GM23338 (cell line): ENCODE results near the gene NOL12.

Experiments
- EZH2 ChIP-seq: fragments of 200-600 bp; sonication (generic); IDR thresholded peaks from one replicate; pipeline ENCODE4 v1.8.0; 2017; ENCODE audit warnings: antibody characterized with exemption, mild to moderate bottlenecking, low read depth; ENCODE audit not compliant: unreplicated experiment
- EZH2phosphoT487 ChIP-seq: fragments of 200-600 bp; sonication (generic); IDR thresholded peaks from one replicate; pipeline ENCODE4 v1.8.1; 2018; ENCODE audit warnings: antibody characterized with exemption; ENCODE audit not compliant: unreplicated experiment
- JUNB ChIP-seq: IDR thresholded peaks from one replicate; pipeline ENCODE4 v1.6.1; 2016; ENCODE audit warnings: antibody characterized with exemption; ENCODE audit not compliant: unreplicated experiment
- POLR2AphosphoS5 ChIP-seq: IDR thresholded peaks from 2 replicates; pipeline ENCODE4 v1.6.1; 2016; ENCODE audit warnings: antibody characterized with exemption, low read depth
- TF ChIP-seq, protein P1 (sequence below), 2 experiments: fragments of 200-600 bp in 1 of 2; sonication (generic) in 1 of 2; conservative IDR thresholded peaks; 2 replicates each; pipeline versions ENCODE4 v1.5.1 to v1.6.1; 2016 to 2017; ENCODE audit warnings: antibody characterized with exemption in 2 of 2, low read depth in 2 of 2, mild to moderate bottlenecking in 2 of 2, moderate library complexity in 1 of 2
- TF ChIP-seq, protein P2 (sequence below): IDR thresholded peaks from one replicate; pipeline ENCODE4 v1.6.1; 2018; ENCODE audit warnings: antibody characterized with exemption; ENCODE audit not compliant: unreplicated experiment
- TF ChIP-seq, protein P3 (sequence below): IDR thresholded peaks from 2 replicates; pipeline ENCODE4 v1.6.1; 2016; ENCODE audit warnings: antibody characterized with exemption

DNA sequence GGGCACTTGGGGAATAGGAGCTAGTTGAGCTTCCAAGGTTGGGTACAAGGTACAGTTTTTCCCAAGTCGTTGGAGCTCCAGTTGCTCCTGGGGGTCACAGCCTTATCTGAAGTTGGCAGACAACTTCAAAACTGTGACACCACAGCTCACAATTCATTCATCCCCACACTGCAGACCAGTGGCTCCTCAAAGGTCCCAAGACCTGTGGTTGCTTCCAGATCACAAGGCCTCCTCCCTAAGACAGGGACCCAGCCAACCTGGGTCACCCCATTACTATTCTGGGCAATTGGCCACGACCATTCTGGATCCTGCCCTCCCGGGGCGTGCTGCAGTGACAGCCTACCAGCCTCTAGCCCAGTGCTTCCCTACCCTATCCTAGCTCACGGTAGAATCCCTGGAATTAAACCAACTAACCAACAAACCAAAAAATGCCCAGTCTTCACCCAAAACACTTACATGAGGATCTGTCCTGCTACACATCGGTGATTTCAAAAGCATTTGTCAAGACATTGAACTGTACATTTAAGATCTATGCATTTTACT lies 28.5 kb upstream of the NOL12 start:
- no peak for TF ChIP-seq POLR2AphosphoS5
- TF ChIP-seq EZH2, result no peak
- TF ChIP-seq, protein P1, sequence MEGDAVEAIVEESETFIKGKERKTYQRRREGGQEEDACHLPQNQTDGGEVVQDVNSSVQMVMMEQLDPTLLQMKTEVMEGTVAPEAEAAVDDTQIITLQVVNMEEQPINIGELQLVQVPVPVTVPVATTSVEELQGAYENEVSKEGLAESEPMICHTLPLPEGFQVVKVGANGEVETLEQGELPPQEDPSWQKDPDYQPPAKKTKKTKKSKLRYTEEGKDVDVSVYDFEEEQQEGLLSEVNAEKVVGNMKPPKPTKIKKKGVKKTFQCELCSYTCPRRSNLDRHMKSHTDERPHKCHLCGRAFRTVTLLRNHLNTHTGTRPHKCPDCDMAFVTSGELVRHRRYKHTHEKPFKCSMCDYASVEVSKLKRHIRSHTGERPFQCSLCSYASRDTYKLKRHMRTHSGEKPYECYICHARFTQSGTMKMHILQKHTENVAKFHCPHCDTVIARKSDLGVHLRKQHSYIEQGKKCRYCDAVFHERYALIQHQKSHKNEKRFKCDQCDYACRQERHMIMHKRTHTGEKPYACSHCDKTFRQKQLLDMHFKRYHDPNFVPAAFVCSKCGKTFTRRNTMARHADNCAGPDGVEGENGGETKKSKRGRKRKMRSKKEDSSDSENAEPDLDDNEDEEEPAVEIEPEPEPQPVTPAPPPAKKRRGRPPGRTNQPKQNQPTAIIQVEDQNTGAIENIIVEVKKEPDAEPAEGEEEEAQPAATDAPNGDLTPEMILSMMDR (conservative IDR thresholded peaks at IDR 0.05; ENCODE audit: low read depth in 2 of 2), result no peak
- TF ChIP-seq EZH2phosphoT487, result no peak
- TF ChIP-seq, protein P2, sequence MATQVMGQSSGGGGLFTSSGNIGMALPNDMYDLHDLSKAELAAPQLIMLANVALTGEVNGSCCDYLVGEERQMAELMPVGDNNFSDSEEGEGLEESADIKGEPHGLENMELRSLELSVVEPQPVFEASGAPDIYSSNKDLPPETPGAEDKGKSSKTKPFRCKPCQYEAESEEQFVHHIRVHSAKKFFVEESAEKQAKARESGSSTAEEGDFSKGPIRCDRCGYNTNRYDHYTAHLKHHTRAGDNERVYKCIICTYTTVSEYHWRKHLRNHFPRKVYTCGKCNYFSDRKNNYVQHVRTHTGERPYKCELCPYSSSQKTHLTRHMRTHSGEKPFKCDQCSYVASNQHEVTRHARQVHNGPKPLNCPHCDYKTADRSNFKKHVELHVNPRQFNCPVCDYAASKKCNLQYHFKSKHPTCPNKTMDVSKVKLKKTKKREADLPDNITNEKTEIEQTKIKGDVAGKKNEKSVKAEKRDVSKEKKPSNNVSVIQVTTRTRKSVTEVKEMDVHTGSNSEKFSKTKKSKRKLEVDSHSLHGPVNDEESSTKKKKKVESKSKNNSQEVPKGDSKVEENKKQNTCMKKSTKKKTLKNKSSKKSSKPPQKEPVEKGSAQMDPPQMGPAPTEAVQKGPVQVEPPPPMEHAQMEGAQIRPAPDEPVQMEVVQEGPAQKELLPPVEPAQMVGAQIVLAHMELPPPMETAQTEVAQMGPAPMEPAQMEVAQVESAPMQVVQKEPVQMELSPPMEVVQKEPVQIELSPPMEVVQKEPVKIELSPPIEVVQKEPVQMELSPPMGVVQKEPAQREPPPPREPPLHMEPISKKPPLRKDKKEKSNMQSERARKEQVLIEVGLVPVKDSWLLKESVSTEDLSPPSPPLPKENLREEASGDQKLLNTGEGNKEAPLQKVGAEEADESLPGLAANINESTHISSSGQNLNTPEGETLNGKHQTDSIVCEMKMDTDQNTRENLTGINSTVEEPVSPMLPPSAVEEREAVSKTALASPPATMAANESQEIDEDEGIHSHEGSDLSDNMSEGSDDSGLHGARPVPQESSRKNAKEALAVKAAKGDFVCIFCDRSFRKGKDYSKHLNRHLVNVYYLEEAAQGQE, result no peak
- no peak for TF ChIP-seq JUNB
- TF ChIP-seq, protein P3, sequence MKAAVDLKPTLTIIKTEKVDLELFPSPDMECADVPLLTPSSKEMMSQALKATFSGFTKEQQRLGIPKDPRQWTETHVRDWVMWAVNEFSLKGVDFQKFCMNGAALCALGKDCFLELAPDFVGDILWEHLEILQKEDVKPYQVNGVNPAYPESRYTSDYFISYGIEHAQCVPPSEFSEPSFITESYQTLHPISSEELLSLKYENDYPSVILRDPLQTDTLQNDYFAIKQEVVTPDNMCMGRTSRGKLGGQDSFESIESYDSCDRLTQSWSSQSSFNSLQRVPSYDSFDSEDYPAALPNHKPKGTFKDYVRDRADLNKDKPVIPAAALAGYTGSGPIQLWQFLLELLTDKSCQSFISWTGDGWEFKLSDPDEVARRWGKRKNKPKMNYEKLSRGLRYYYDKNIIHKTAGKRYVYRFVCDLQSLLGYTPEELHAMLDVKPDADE, result no peak
